Smooth muscle cell (in vitro differentiated cells): ENCODE data around the gene PSEN1. TPM values are rescaled to one million over a fixed set of nuclear protein-coding genes. Genes with fewer than 3 reads are reported as not detected.

Experiments
- DNase-seq: peaks from one replicate; lab custom pipeline; 2025; ENCODE audit not compliant: unreplicated experiment; lab: John Stamatoyannopoulos, UW
- H2AFZ ChIP-seq: fragments of 200-600 bp; sonication (generic); 2 replicates; pipeline ENCODE4 v1.6.0; 2016; ENCODE audit warnings: antibody characterized with exemption, low read depth, mild to moderate bottlenecking
- H3F3A ChIP-seq: fragments of 200-600 bp; sonication (generic); 2 replicates; pipeline ENCODE4 v1.6.0; 2017; ENCODE audit warnings: antibody characterized with exemption, low read depth
- H3K27ac ChIP-seq: fragments of 200-600 bp; sonication (generic); 2 replicates; pipeline ENCODE4 v1.5.1; 2016; ENCODE audit warnings: low read depth, mild to moderate bottlenecking
- H3K27me3 ChIP-seq: fragments of 200-600 bp; sonication (generic); 2 replicates; pipeline ENCODE4 v1.6.1; 2016; ENCODE audit warnings: low read depth, mild to moderate bottlenecking
- H3K36me3 ChIP-seq: fragments of 200-600 bp; sonication (generic); 2 replicates; pipeline ENCODE4 v1.5.1; 2016; ENCODE audit warnings: low read depth
- H3K4me1 ChIP-seq: fragments of 200-600 bp; sonication (generic); 2 replicates; pipeline ENCODE4 v1.5.1; 2016; ENCODE audit warnings: low read depth
- H3K4me2 ChIP-seq: fragments of 200-600 bp; sonication (generic); 2 replicates; pipeline ENCODE4 v1.6.0; 2016; ENCODE audit warnings: mild to moderate bottlenecking
- H3K4me3 ChIP-seq: fragments of 200-600 bp; sonication (generic); 2 replicates; pipeline ENCODE4 v1.5.1; 2016; ENCODE audit warnings: mild to moderate bottlenecking
- H3K79me2 ChIP-seq: fragments of 200-600 bp; sonication (generic); 2 replicates; pipeline ENCODE4 v1.6.0; 2016; ENCODE audit warnings: low read depth, mild to moderate bottlenecking
- H3K9ac ChIP-seq: fragments of 200-600 bp; sonication (generic); 2 replicates; pipeline ENCODE4 v1.6.0; 2016; ENCODE audit warnings: low read depth
- H3K9me3 ChIP-seq: fragments of 200-600 bp; sonication (generic); replicated peaks from 2 replicates; pipeline ENCODE4 v1.5.1; 2016; ENCODE audit warnings: low read depth
- H4K20me1 ChIP-seq: fragments of 200-600 bp; sonication (generic); 2 replicates; pipeline ENCODE4 v1.6.0; 2016; ENCODE audit warnings: low read depth
- WGBS: methylation state at CpG from one replicate; pipeline ENCODE4 v1.1.7; 2016; ENCODE audit warnings: low lambda C conversion rate; 5-methylcytosine and 5-hydroxymethylcytosine counted together
- polyA plus RNA-seq: library from polyadenylated mRNA; unstranded; fragments of >200 nt; fragmentation: Nextera tagmentation; extraction: Ambion mirVana; gene quantifications from 2 replicates; pipeline ENCODE4 v1.2.1, GENCODE V29; 2016
- total RNA-seq: library from RNA; depleted of rRNA; stranded (reverse); fragments of >200 nt; gene quantifications from 2 replicates; pipeline ENCODE4 v1.2.3, GENCODE V29; 2014
- TF ChIP-seq, protein P1 (sequence below): fragments of 200-600 bp; sonication (generic); IDR thresholded peaks from 2 replicates; pipeline ENCODE4 v1.5.1; 2017; ENCODE audit warnings: borderline replicate concordance, mild to moderate bottlenecking, antibody characterized with exemption; ENCODE audit not compliant: insufficient read depth, poor library complexity, severe bottlenecking

The PSEN1 gene
- total and polyA plus RNA-seq, 2 experiments from 2014 or later: 37.7 to 55.1 TPM

DNA sequence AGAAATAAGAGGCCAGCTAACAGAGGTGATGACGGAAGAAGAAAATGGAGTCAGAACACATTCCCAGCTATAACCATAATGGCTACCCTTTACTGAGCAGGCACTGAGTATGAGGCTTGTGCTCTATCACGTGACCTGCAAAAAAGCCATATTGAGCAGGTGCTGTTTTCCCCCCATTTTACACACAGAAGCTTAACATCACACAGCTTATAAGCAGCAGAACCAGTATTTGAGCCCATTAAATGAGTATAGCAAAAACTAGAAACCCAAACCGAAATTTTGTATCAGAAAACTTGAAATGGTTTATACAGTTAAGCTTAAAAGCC, 129.4 kb downstream of the PSEN1 start:
- TF ChIP-seq, protein P1, sequence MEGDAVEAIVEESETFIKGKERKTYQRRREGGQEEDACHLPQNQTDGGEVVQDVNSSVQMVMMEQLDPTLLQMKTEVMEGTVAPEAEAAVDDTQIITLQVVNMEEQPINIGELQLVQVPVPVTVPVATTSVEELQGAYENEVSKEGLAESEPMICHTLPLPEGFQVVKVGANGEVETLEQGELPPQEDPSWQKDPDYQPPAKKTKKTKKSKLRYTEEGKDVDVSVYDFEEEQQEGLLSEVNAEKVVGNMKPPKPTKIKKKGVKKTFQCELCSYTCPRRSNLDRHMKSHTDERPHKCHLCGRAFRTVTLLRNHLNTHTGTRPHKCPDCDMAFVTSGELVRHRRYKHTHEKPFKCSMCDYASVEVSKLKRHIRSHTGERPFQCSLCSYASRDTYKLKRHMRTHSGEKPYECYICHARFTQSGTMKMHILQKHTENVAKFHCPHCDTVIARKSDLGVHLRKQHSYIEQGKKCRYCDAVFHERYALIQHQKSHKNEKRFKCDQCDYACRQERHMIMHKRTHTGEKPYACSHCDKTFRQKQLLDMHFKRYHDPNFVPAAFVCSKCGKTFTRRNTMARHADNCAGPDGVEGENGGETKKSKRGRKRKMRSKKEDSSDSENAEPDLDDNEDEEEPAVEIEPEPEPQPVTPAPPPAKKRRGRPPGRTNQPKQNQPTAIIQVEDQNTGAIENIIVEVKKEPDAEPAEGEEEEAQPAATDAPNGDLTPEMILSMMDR: no peak
- Histone ChIP-seq H3K4me2 (no peak overlapping the region), H3K4me1 (no peaks in the 10 kb centered on the region), H3K79me2 (no peaks in the 10 kb centered on the region), H3K9ac (no peak overlapping the region), H2AFZ (no peak overlapping the region), H3K9me3 (no peaks in the 10 kb centered on the region), H3K27ac (no peak overlapping the region), H3F3A (no peaks in the 10 kb centered on the region), H3K27me3 (no peaks in the 10 kb centered on the region), H3K36me3 (no peaks in the 10 kb centered on the region), H3K4me3 (no peak overlapping the region), H4K20me1 (no peaks in the 10 kb centered on the region)
- no peak for DNase-seq
- WGBS: 98% methylated on average over 3 of the region's 3 CpGs

GRCh38 chr14:73266317-73266716, 130.0 kb downstream of the PSEN1 start:
- no peaks in the 10 kb centered on the region for H3K4me1 ChIP-seq
- H3K27me3 ChIP-seq: no peaks in the 10 kb centered on the region
- TF ChIP-seq, protein P1: no peak
- no peaks in the 10 kb centered on the region for H3K79me2 ChIP-seq
- H4K20me1 ChIP-seq: no peaks in the 10 kb centered on the region
- H3K9me3 ChIP-seq: no peaks in the 10 kb centered on the region
- WGBS: 97% methylated on average over 7 of the region's 7 CpGs
- H3F3A ChIP-seq: no peaks in the 10 kb centered on the region
- H3K4me2 ChIP-seq: no peak overlapping the region
- H3K9ac ChIP-seq: no peak overlapping the region
- no peak overlapping the region for H3K27ac ChIP-seq
- H3K36me3 ChIP-seq: no peaks in the 10 kb centered on the region
- no peak overlapping the region for H3K4me3 ChIP-seq
- DNase-seq: no peak
- H2AFZ ChIP-seq: no peak overlapping the region

- TF ChIP-seq, protein P1: no peak
- Histone ChIP-seq H3K36me3 (no peaks in the 10 kb centered on the region), H3K4me2 (no peak overlapping the region), H2AFZ (no peak overlapping the region), H3K27ac (no peak overlapping the region), H3K27me3 (no peaks in the 10 kb centered on the region), H3F3A (no peaks in the 10 kb centered on the region), H3K4me1 (no peaks in the 10 kb centered on the region), H3K4me3 (no peak overlapping the region), H3K79me2 (no peaks in the 10 kb centered on the region), H4K20me1 (no peaks in the 10 kb centered on the region), H3K9ac (no peak overlapping the region), H3K9me3 (no peaks in the 10 kb centered on the region)
- no peak for DNase-seq
- WGBS: 92% methylated on average over 6 of the region's 6 CpGs
These were observed 131.2 kb downstream of the PSEN1 start for GRCh38 chr14:73267474-73267873.

DNA sequence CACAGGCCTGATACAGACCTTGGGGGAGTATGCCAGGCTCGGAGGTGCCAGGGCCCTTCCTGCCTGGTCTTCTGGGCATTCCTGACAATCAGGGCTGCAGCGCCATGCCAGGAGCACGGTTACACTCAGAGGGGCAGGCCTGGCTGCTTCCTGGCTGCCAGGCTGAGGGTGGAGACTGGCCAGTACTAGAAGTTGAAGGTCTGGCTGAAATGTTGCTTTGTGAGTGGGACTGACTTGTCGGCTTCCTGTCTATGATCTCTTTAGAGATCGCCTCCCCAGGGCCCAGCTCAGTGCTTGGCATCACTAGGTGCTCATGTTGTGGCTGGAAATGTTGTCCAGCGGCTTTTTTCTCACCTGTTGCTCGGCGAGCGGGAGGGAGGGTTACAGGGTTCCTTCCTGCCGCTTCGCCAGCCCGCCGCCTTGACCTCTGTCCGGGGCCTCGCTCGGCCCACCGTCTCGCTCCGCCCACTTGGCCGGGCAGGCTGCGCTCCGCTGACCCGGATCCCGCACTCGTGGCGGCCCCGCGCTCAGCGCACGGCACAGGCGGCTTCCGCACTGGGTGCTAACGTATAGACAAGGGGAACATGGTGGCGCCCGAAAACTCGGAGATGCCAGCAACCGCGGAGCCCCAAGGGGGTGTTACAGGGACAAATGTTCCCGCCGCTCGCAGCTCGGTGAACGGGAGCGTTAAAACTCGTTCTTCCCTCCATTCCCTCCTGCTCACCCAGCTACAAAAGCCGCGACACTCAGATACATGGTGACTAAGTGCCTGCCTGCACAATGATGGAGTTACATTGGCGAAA, 133.6 kb downstream of the PSEN1 start:
- H3K36me3 ChIP-seq: no peaks in the 10 kb centered on the region
- no peak overlapping the region for H2AFZ ChIP-seq
- peak overlapping the region; percentile 50 for H3K4me3 ChIP-seq
- H4K20me1 ChIP-seq: no peaks in the 10 kb centered on the region
- DNase-seq: no peak
- H3F3A ChIP-seq: peaks cover 3% of the 10 kb centered on the region
- no peaks in the 10 kb centered on the region for H3K9me3 ChIP-seq
- H3K27me3 ChIP-seq: no peaks in the 10 kb centered on the region
- peak overlapping the region; percentile 4 for H3K9ac ChIP-seq
- TF ChIP-seq, protein P1: no peak
- no peak overlapping the region for H3K27ac ChIP-seq
- peak overlapping the region; percentile 88 for H3K4me2 ChIP-seq
- H3K79me2 ChIP-seq: no peaks in the 10 kb centered on the region
- H3K4me1 ChIP-seq: no peaks in the 10 kb centered on the region
- 12% methylated on average over 48 of the region's 48 CpGs for WGBS
